ENCODE data around the gene PTPN22. TPM values are rescaled to one million over a fixed set of nuclear protein-coding genes. Genes with fewer than 3 reads are reported as not detected.

PTPN22 gene
- polyA plus RNA-seq, 1 donor (not counting 4 experiments of a cell fraction or from before 2014, with no cell fraction given), result 0.39 TPM

DNA sequence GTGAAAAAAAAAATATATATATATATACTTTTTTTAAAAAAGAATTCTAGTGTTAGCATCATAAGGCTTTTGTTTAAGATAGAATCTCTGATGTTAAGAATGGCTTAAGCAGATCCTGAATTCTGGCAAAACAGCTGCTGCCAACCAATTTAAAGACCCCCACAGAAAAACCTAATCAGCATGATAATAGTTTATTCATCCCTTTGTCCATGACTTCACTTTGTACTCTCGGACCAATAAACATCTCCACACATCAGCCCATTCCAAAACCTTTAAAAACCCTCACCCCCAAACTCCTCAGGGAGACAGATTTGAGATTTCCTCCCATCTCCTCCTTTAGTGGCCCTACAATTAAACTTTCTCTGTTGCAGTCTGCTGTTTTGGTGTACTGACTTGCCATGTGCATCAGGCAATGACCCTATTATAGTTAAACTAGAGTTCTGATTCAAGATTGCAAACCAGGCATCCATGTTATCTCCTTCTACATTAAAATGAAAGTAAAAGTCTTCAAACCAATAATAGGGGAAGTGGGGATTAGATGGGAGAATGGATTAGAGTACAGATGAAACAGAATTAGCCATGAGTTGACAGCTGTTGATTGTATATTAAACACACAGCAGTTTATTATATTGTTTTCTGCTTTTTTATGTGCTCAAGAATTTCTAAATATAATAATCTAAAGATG, 102.5 kb downstream of the PTPN22 start:
- no peak for TF ChIP-seq EZH2 (IDR thresholded peaks at IDR 0.05; ENCODE audit: low read length)
- TF ChIP-seq, protein P1, sequence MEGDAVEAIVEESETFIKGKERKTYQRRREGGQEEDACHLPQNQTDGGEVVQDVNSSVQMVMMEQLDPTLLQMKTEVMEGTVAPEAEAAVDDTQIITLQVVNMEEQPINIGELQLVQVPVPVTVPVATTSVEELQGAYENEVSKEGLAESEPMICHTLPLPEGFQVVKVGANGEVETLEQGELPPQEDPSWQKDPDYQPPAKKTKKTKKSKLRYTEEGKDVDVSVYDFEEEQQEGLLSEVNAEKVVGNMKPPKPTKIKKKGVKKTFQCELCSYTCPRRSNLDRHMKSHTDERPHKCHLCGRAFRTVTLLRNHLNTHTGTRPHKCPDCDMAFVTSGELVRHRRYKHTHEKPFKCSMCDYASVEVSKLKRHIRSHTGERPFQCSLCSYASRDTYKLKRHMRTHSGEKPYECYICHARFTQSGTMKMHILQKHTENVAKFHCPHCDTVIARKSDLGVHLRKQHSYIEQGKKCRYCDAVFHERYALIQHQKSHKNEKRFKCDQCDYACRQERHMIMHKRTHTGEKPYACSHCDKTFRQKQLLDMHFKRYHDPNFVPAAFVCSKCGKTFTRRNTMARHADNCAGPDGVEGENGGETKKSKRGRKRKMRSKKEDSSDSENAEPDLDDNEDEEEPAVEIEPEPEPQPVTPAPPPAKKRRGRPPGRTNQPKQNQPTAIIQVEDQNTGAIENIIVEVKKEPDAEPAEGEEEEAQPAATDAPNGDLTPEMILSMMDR (optimal IDR thresholded peaks at IDR 0.05 in 1 of 3, IDR thresholded peaks at IDR 0.05 in 1 of 3, conservative IDR thresholded peaks at IDR 0.05 in 1 of 3; ENCODE audit: extremely low read depth in 1 of 3, insufficient read depth in 2 of 3, low read length in 3 of 3), result no peak
- Histone ChIP-seq H3K4me3 (ENCODE audit: control insufficient read depth in 2 of 3, extremely low read depth in 1 of 3, insufficient read depth in 2 of 3, low read depth in 1 of 3, low read length in 3 of 3) (no peak overlapping the region), H3K36me3 (ENCODE audit: control insufficient read depth in 2 of 2, extremely low read depth in 1 of 2, insufficient read depth in 2 of 2, low read length in 2 of 2) (peaks cover 0 to 4% of the 10 kb centered on the region in 2 experiments), H3K4me2 (ENCODE audit: control insufficient read depth, extremely low read depth, insufficient read depth, low read depth, low read length) (no peak overlapping the region), H3K9me1 (ENCODE audit: control insufficient read depth, extremely low read depth, insufficient read depth, low read length) (no peaks in the 10 kb centered on the region), H3K9ac (ENCODE audit: control insufficient read depth, extremely low read depth, insufficient read depth, low read length) (no peak overlapping the region), H2AFZ (ENCODE audit: control insufficient read depth, low read length) (no peak overlapping the region), H4K20me1 (ENCODE audit: control insufficient read depth, extremely low read depth, insufficient read depth, low read length) (no peaks in the 10 kb centered on the region), H3K27me3 (ENCODE audit: control insufficient read depth, extremely low read depth, insufficient read depth, low read length) (no peaks in the 10 kb centered on the region), H3K9me3 (ENCODE audit: control insufficient read depth, low read depth, low read length) (no peaks in the 10 kb centered on the region), H3K79me2 (ENCODE audit: control insufficient read depth, insufficient read depth, low read length) (no peaks in the 10 kb centered on the region), H3K27ac (ENCODE audit: control insufficient read depth, insufficient read depth, low read length) (no peak overlapping the region), H3K4me1 (ENCODE audit: control insufficient read depth, extremely low read depth, insufficient read depth, low read length) (peaks cover 2% of the 10 kb centered on the region)
- FAIRE-seq (no peak), DNase-seq (ENCODE audit: low read depth, low spot score) (no peak)
- dilution Hi-C loops (cut with MboI; ENCODE audit: extremely low pct_ligation_motif_present, low sequenced_read_pairs), result no loop called here

DNA sequence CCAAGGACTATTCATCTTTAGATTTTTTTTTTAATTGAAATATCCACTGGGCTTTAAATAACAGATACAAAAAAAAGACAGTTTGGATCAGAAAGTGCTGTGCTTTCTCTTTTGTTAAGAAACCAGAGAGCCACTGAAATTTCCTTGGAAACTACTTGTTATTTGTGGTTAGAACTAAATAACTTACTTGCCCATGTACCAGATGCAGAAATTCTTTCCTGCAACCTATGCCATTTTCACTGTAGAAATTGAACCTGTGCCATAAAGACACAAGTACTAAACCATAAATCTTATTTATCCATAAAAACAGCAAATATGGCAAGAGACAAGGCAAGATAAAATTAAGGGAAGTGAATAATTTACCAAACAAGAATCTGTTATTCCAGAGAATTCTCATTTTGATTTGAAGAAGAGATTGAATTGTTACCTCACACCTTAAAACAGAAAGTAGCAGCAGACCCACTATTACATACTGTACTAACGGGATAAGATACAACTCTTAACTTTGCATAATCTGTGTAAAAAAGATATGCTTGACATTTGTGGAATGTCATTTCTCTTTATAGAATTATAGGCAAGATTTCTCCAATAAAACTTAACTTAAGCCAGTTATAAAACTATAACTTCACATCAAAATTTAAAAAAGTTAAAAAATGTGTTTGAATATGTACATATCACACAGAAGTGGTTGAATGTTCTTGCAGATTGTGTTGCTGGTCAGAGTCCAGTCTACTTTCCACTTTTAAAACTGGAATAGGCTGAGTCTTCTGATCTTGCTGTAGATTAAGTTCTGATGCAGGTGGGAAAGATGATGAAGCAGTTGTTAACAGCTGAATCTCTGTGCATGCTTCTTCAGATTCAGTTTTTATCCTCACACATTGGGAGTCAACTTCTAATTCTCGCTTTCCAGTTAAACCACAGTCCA, 105.9 kb downstream of the PTPN22 start:
- H3K79me2 ChIP-seq (ENCODE audit: control insufficient read depth, insufficient read depth, low read length), result no peaks in the 10 kb centered on the region
- H3K27ac ChIP-seq (ENCODE audit: control insufficient read depth, insufficient read depth, low read length), result no peak overlapping the region
- H3K9me1 ChIP-seq (ENCODE audit: control insufficient read depth, extremely low read depth, insufficient read depth, low read length), result no peaks in the 10 kb centered on the region
- no peak overlapping the region for H3K4me2 ChIP-seq (ENCODE audit: control insufficient read depth, extremely low read depth, insufficient read depth, low read depth, low read length)
- no peaks in the 10 kb centered on the region for H3K9me3 ChIP-seq (ENCODE audit: control insufficient read depth, low read depth, low read length)
- no peak overlapping the region for H3K9ac ChIP-seq (ENCODE audit: control insufficient read depth, extremely low read depth, insufficient read depth, low read length)
- H3K4me3 ChIP-seq (ENCODE audit: control insufficient read depth in 2 of 3, extremely low read depth in 1 of 3, insufficient read depth in 2 of 3, low read depth in 1 of 3, low read length in 3 of 3), result no peak overlapping the region
- H3K4me1 ChIP-seq (ENCODE audit: control insufficient read depth, extremely low read depth, insufficient read depth, low read length), result peaks cover 2% of the 10 kb centered on the region
- DNase-seq (ENCODE audit: low read depth, low spot score) (no peak), FAIRE-seq (no peak)
- H2AFZ ChIP-seq (ENCODE audit: control insufficient read depth, low read length), result no peak overlapping the region
- H3K27me3 ChIP-seq (ENCODE audit: control insufficient read depth, extremely low read depth, insufficient read depth, low read length), result no peaks in the 10 kb centered on the region
- H4K20me1 ChIP-seq (ENCODE audit: control insufficient read depth, extremely low read depth, insufficient read depth, low read length), result no peaks in the 10 kb centered on the region
- dilution Hi-C loops (cut with MboI; ENCODE audit: extremely low pct_ligation_motif_present, low sequenced_read_pairs), result no loop called here
- no peak for TF ChIP-seq EZH2 (IDR thresholded peaks at IDR 0.05; ENCODE audit: low read length)
- TF ChIP-seq, protein P1 (optimal IDR thresholded peaks at IDR 0.05 in 1 of 3, IDR thresholded peaks at IDR 0.05 in 1 of 3, conservative IDR thresholded peaks at IDR 0.05 in 1 of 3; ENCODE audit: extremely low read depth in 1 of 3, insufficient read depth in 2 of 3, low read length in 3 of 3), result no peak
- H3K36me3 ChIP-seq (ENCODE audit: control insufficient read depth in 2 of 2, extremely low read depth in 1 of 2, insufficient read depth in 2 of 2, low read length in 2 of 2), result peaks cover 0 to 5% of the 10 kb centered on the region in 2 experiments

Other genes starting within 250 kb of the PTPN22 start
- gene PHTF1, start 112.2 kb downstream of the PTPN22 start, polyA plus RNA-seq, result 4.4 to 6.8 TPM (median 5.1 TPM) in 3 replicates
- 7.1 to 10.4 TPM (median 9.5 TPM) in 3 replicates for gene RSBN1, start 59.2 kb downstream of the PTPN22 start, polyA plus RNA-seq
- 0.03 to 0.09 TPM (median 0.08 TPM) in 3 replicates for gene BCL2L15, start 15.9 kb upstream of the PTPN22 start, polyA plus RNA-seq
- 11.6 to 16.9 TPM (median 16.5 TPM) in 3 replicates for gene AP4B1, start 33.1 kb upstream of the PTPN22 start, polyA plus RNA-seq
- 4.8 to 6.4 TPM (median 5.4 TPM) in 3 replicates for gene DCLRE1B, start 33.6 kb upstream of the PTPN22 start, polyA plus RNA-seq
- 19.9 to 23.2 TPM (median 20.5 TPM) in 3 replicates for gene HIPK1, start 57.6 kb upstream of the PTPN22 start, polyA plus RNA-seq
- gene OLFML3, start 107.8 kb upstream of the PTPN22 start, polyA plus RNA-seq, result 2.3 to 4.4 TPM (median 2.8 TPM) in 3 replicates